GM11168 (cell line): ENCODE data around the gene SP110.
"Not testable (repeated sequence)": the region's sequence is repeated elsewhere in the genome, so short reads cannot be mapped to it uniquely, and the experiment has no call there.

Source experiments
- in situ Hi-C: fragments of 300-500 bp; cut with MboI; formaldehyde crosslinking; loops from one replicate; pipeline ENCODE4 v1.12.0; 2022; ENCODE audit warnings: low sequenced_read_pairs; ENCODE audit not compliant: unreplicated experiment

Gene SP110

GRCh38 chr2:230226051-230226551 lies 6.3 kb upstream of the SP110 start:
- in situ Hi-C loops, result no loop called here

- in situ Hi-C loops, result no loop called here
These were observed 5.7 kb upstream of the SP110 start, which contains the start of gene SP140 for GRCh38 chr2:230225486-230225885. Gene SP140 (plus strand): TSS chr2:230225736. CDS start chr2:230225845, 109 bp downstream.

DNA sequence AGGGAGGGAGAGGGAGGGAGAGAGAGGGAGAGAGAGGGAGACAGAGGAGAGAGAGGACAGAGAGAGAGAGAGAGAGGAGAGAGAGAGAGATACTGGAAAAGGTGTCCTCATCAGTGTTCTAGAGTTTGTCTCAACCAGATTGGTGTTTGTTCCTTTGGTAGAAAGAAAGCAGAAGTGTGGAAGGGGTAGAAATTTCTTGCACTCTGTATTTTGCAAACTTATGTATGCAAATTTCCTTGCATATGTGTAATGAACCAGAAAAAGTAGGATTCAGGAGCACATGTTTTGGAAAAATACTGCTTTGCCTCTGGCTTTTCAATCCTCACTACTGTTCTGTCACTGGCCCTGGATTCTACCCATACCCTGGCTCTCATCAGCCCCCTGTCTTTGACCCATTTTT lies 4.7 kb upstream of the SP110 start:
- in situ Hi-C loops, result no loop called here

DNA sequence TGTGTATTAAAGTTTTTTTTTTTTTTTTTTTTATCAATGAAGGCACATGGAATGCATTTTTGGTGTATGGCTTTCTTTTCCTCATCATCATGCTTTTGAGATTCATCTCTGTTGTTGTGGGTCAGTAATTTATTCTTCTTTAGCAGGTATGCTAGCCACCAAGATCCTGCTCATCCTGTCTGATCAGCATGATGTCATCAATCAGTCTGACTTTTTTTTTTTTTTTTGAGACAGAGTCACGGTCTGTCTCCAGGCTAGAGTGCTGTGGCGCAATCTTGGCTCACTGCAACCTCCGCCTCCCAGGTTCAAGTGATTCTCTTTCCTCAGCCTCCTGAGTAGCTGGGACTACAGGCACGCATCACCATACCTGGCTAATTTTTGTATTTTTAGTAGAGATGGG lies 3.0 kb upstream of the SP110 start:
- in situ Hi-C loops, result not testable (repeated sequence)

DNA sequence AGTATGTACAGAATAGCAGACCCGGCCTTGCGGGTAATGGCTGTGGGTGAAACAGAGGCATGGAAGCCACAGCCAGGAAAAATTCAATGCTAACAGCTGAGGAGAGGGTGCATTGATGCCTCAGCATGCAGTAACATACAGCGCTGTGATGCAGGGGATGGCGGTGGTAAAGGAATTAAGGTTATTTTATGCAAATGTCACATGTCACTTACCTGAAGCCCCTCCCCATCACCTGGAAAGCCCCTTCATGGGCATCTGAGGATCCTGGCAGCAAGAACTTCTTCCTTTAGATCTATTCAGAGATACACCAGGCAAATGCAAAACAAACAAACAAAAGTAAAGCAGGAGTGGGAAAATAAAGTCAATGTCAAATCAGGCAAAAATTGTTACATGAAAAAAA lies 1.7 kb upstream of the SP110 start:
- in situ Hi-C loops, result no loop called here

DNA sequence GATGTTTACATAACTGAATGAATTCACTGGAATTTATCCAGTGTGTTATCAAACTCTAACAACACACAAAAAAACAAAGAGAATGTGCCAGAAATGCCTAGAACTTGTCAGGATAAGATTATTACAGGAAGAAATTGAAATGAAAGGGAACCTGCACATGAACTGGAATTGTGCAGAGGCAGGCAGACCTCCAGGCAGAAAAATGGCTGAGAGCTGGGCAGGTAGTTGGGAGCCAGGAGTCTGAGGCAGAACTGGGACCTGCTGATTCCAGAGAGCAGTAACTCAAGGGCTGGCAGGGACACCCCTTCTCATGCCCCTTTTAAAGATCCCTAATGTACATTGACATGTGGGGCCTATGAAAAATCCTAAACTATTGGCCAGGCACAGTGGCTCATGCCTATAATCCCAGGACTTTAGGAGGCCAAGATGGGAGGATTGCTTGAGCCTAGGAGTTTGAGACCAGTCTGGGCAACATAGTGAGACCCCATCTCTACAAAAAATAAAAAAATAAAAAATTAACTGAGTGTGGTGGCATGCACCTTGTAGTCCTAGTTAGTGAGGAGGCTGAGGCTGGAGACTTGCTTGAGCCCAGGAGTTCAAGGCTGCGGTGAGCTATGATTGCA lies 674 bp upstream of the SP110 start:
- in situ Hi-C loops, result no loop called here

DNA sequence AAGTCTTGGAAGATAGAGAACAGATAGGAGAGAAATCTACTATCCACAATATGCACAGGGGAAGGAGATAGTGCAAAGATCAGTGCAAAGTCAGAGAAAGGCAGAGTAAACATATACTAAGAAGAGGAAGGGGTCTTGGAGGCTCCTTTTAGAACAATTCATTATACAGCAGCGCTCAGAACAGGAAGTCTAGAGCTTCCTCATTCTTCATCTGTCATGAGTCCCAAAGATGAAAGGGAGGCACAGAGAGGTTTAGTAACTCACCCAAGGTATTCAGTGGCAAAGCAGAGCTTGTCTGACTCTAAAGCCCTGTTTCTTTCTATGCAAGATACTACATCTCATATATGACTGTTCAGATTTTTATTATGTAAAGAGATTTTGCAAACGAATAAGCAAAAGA lies 1.4 kb downstream of the SP110 start:
- in situ Hi-C loops, result loop anchor here (10.0 kb wide), 1 partner anchor 386 kb away; no protein-coding TSS in a partner anchor

DNA sequence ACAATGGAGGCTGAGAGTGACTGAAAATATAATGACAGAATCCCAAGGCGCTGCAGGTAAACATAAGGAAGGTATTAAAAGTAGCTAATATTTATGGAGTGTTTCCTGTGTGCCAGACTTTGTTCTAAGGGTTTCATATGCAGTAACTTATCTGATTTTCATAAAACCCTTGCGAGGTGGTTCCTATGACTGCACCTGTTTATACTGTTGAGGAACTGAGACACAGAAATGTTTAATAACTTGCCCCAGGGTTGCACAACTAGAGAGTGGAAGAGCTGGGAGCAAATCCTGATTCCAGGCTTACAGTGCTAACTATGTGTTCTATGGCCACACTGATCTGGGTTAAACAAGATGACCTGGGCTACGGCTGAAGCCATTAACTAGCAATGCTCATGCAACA lies 2.4 kb downstream of the SP110 start:
- in situ Hi-C loops, result loop anchor here (10.0 kb wide), 1 partner anchor 387 kb away; no protein-coding TSS in a partner anchor

GRCh38 chr2:230216489-230216888 lies 3.3 kb downstream of the SP110 start:
- in situ Hi-C loops, result loop anchor here (10.0 kb wide), 1 partner anchor 388 kb away; no protein-coding TSS in a partner anchor

DNA sequence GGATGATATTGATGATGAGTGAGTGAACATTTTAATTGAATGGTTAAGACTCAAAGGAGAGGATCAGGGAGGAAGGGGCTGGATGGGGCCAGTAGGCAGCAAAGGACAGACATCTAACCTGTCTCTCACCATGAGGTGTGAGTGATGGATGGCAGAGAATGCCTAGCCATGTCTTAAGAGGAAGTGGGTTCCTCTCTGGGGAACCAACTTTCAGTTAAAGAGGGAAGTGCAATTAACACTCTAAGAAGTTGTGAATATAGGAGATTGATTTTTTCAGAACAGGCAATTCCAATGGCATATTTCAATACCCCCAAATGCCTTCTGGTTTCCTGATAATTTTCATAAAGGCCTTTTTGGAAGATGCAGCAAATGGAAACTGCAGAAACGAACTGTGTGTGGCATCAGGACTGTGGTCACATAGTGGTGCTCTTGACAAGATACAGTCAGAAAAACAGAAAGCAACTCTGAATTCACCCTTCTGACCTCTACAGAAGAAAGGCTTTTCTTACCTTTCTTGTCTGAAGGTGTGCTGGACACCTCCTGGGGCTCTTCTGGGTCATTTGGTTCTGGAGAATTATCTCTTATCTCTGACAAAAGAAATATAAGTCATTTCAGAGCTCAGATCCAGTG lies 10.2 kb downstream of the SP110 start:
- in situ Hi-C loops, result loop anchor here (10.0 kb wide), 1 partner anchor 395 kb away; no protein-coding TSS in a partner anchor

DNA sequence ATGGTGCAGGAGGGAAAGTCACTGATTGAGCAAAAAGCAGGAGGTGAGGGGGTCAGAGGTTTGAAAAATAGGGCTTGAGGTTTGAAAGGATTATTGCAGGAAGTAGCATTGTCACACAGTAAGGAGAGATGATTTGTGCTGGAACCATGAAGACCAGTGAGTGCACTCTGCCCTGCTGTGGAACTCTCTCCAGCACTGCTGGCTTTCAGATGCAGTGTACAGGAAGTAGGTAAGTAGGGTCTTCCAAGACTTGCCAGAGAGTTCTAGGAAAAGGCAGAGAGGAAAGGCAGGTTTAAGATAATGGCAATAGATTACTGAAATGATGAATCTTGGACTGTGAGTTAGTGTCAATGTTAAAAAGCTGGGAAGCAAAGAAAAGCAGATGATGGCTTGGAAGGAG lies 11.2 kb downstream of the SP110 start:
- in situ Hi-C loops, result no loop called here

DNA sequence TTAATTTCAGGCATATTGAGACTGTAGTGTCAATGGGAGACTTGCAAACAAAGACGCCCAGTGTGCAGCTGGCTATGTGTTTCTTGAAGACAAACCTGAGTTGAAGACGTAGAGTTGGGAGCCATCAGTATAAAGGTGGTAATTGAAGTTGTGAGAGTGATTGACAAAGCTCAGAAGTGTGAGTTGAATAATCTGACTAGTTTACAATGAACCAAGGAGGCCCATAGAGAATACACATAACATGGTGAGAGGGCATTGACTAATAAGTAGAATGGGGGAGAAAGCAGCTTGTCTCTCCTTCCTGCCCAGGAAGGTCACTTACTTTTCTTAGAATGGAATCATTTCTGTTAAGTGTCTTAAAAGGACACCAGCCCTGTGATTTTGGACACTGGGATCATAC lies 14.1 kb downstream of the SP110 start:
- in situ Hi-C loops, result no loop called here

- in situ Hi-C loops, result no loop called here
These were observed 14.8 kb downstream of the SP110 start for GRCh38 chr2:230205034-230205433.

DNA sequence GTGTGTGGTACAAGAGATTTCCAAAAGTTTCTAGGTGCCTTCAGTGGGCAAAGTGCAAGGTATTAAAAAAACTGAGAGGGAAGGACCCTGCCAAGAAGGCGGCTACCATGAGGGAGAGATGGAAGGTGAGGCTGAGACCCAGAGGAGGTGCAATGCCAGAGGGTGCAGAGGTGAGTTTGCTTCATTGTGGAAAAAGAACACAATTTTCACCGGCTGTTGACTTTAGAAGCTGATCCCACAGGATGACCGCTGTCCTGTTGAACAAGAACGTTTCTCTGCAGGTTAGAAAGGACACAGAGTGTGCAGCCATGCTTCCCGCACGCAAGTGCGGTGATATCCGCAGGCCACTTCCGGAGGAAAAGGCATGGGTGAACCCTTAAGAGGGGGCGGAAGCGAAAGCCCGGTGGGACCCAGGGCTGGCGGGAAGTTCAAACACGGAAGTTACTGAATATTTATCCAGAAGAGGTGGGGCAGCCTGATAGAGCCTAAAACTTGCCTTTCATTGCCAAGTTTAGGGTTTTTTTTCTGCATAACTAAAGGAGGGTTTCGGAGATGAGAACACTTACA lies 16.6 kb downstream of the SP110 start:
- in situ Hi-C loops, result no loop called here

- in situ Hi-C loops, result no loop called here
These were observed 17.2 kb downstream of the SP110 start for GRCh38 chr2:230202430-230203109.

- in situ Hi-C loops, result no loop called here
These were observed 34.8 kb downstream of the SP110 start for GRCh38 chr2:230184727-230185578.

GRCh38 chr2:230181195-230181594 lies 38.6 kb downstream of the SP110 start:
- in situ Hi-C loops, result no loop called here

DNA sequence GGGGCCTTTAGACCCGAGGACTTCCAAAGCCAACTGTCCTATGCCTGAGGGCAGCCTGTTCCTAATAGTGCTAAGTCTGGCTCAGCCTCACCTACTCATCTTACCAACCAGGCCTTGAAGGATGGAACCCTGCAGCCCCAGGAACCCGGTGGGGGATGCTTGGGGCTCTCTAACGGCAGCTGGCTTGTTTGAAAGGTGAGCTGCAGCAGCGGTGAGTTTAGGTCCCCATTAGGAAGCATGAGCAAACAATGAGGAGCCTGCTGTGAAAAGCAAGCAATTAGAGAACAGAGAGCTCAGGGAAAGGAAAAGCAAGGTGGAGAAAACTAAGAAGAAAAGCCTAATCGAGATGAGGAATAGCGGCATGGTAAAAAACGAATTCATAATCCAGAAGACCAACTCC lies 39.9 kb downstream of the SP110 start:
- in situ Hi-C loops, result no loop called here

DNA sequence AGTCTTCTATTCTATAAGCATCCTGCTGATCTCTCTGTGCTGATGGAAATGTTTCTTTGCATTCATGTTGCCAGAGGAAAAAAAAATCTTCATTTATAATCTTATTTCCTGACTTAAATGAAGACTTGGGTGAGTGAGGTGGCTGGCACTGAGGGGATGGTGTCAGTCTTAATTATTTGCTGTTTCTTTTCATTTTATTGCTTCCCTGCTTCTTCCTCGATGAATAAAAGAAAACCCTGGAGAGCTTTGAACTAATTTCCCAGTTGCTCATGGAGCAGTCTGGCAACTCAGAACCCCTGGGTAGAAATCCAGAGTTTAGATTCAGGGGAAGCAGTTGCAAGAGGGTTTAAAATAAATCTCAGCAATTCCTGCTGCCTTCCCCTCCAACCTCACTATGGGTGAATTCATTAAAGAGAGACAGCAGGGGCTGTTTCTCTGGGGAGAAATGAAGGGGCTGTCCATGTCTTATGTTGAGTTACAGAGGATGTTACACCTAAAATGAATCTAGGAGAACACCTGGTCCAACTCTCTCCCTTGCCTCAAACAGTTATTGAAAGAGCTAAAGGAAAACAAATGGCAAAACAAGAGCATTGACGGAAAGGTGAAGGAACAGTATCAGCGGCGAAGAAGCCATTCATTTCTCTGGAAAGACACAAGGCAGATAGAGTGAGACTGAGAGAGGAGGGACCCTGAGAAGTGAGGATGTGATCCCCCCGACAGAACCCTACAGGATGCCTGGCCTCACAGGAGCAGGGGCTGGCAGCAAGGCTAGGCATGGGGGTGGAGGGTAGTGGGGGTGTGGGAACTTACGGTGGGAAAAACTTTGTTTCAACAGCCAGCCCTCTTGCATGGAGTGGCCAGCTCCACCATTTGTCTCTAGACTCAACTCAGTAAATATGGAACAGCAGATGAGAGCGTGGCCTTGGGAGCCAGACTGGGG lies 41.0 kb downstream of the SP110 start:
- in situ Hi-C loops, result no loop called here
